H1 (cell line): ENCODE measurements around the gene SH3BP2. TPM values are rescaled to one million over a fixed set of nuclear protein-coding genes. Genes with fewer than 3 reads are reported as not detected.

Source experiments
- CTCF ChIA-PET: fragments of 300-600 bp; sonication (Branson Sonifier 250); formaldehyde crosslinking; loops from one replicate; lab custom pipeline; 2021; ENCODE audit not compliant: partially characterized antibody; lab: Charles Lee
- POLR2A ChIA-PET: fragments of 300-600 bp; sonication (Branson Sonifier 250); formaldehyde crosslinking; loops from one replicate; lab custom pipeline; 2021; ENCODE audit warnings: inconsistent platforms; ENCODE audit not compliant: partially characterized antibody; lab: Charles Lee
- DNase-seq, 2 experiments: peaks; one replicate each; pipeline versions ENCODE4 v3.0.0 to v3.0.0-alpha.2; 2010 to 2022; ENCODE audit warnings: low spot score in 2 of 2, low read depth in 1 of 2, mixed read lengths in 1 of 2
- FAIRE-seq: peaks from 2 replicates; lab custom pipeline; 2011; peaks lifted over from hg19 to GRCh38; lab: Jason Lieb, UNC
- H2AFZ ChIP-seq: 2 replicates; pipeline ENCODE4 v1.8.1; 2012; ENCODE audit warnings: low read length, inconsistent platforms
- H2AK5ac ChIP-seq: 2 replicates; pipeline ENCODE4 v1.6.1; 2013; ENCODE audit warnings: low read depth, low read length
- H2BK120ac ChIP-seq: replicated peaks from 2 replicates; pipeline ENCODE3; 2013; ENCODE audit warnings: low read depth, low read length, inconsistent platforms
- H2BK12ac ChIP-seq: 2 replicates; pipeline ENCODE4 v1.6.1; 2013; ENCODE audit warnings: low read depth, low read length
- H2BK15ac ChIP-seq: 2 replicates; pipeline ENCODE4 v1.6.1; 2013; ENCODE audit warnings: low read length
- H2BK20ac ChIP-seq: 2 replicates; pipeline ENCODE4 v1.6.1; 2013; ENCODE audit warnings: low read length
- H2BK5ac ChIP-seq: 2 replicates; pipeline ENCODE4 v1.6.1; 2013; ENCODE audit warnings: low read depth, low read length
- H3K14ac ChIP-seq: 2 replicates; pipeline ENCODE4 v1.6.1; 2013; ENCODE audit warnings: inconsistent platforms; ENCODE audit not compliant: insufficient read length
- H3K18ac ChIP-seq: 2 replicates; pipeline ENCODE4 v1.6.1; 2013; ENCODE audit warnings: low read length; ENCODE audit errors: extremely low read depth
- H3K23ac ChIP-seq: 2 replicates; pipeline ENCODE4 v1.6.1; 2013; ENCODE audit warnings: inconsistent platforms; ENCODE audit not compliant: insufficient read length
- H3K23me2 ChIP-seq: 2 replicates; pipeline ENCODE4 v1.6.1; 2013; ENCODE audit warnings: low read depth, low read length
- H3K27ac ChIP-seq: 2 replicates; pipeline ENCODE4 v1.6.1; 2011; ENCODE audit warnings: low read depth, low read length, inconsistent platforms
- H3K27me3 ChIP-seq, 4 experiments: replicated peaks in 1 of 4; 1 replicate in 1 of 4; 2 replicates in 3 of 4; pipeline versions ENCODE4 v1.6.1 to v1.8.1; 2011 to 2013; ENCODE audit warnings: low read length in 3 of 4, mild to moderate bottlenecking in 3 of 4, inconsistent platforms in 2 of 4, mixed read lengths in 2 of 4, moderate library complexity in 1 of 4; ENCODE audit not compliant: control insufficient read depth in 3 of 4, insufficient read depth in 3 of 4; ENCODE audit errors: extremely low read depth in 1 of 4
- H3K36me3 ChIP-seq, 4 experiments: 2 replicates each; pipeline versions ENCODE4 v1.6.1 to v1.8.1; 2011 to 2013; ENCODE audit warnings: mild to moderate bottlenecking in 4 of 4, low read length in 3 of 4, moderate library complexity in 2 of 4, control low read depth in 1 of 4, inconsistent platforms in 1 of 4; ENCODE audit not compliant: insufficient read depth in 4 of 4, control insufficient read depth in 2 of 4
- H3K4ac ChIP-seq: replicated peaks from 2 replicates; pipeline ENCODE3; 2013; ENCODE audit warnings: low read length, low read depth, mixed read lengths, inconsistent platforms; ENCODE audit not compliant: insufficient read length
- H3K4me1 ChIP-seq, 4 experiments: replicated peaks in 1 of 4; 1 replicate in 1 of 4; 2 replicates in 3 of 4; pipeline versions ENCODE4 v1.6.1 to v1.8.1; 2011 to 2013; ENCODE audit warnings: low read length in 3 of 4, inconsistent platforms in 2 of 4, mixed read lengths in 1 of 4; ENCODE audit not compliant: insufficient read depth in 4 of 4, control insufficient read depth in 3 of 4
- H3K4me2 ChIP-seq, 2 experiments: 2 replicates each; pipeline versions ENCODE4 v1.6.1 to v1.8.1; 2011 to 2013; ENCODE audit warnings: low read depth in 2 of 2, low read length in 2 of 2, control low read depth in 1 of 2, inconsistent platforms in 1 of 2, mild to moderate bottlenecking in 1 of 2; ENCODE audit not compliant: insufficient read depth in 1 of 2
- H3K4me3 ChIP-seq, 4 experiments: fragments of 200-600, 300-600 bp in 1 of 4; sonication (generic), shearing (Covaris generic), sonication (Bioruptor Twin) in 1 of 4; 2 replicates each; pipeline versions ENCODE4 v1.5.1 to v1.8.1; 2011 to 2016; ENCODE audit warnings: low read length in 4 of 4, low read depth in 3 of 4, control low read depth in 2 of 4, inconsistent platforms in 2 of 4, mild to moderate bottlenecking in 2 of 4, mixed read lengths in 1 of 4, moderate library complexity in 1 of 4; ENCODE audit not compliant: insufficient read depth in 2 of 4; ENCODE audit errors: extremely low read depth in 1 of 4
- H3K56ac ChIP-seq: replicated peaks from 2 replicates; pipeline ENCODE3; 2013; ENCODE audit warnings: low read depth, mild to moderate bottlenecking, mixed read lengths, low read length, inconsistent platforms; ENCODE audit not compliant: insufficient read length
- H3K79me1 ChIP-seq: 2 replicates; pipeline ENCODE4 v1.6.1; 2013; ENCODE audit warnings: low read depth, low read length, control low read depth
- H3K79me2 ChIP-seq, 2 experiments: 2 replicates each; pipeline versions ENCODE4 v1.6.1 to v1.8.1; 2012 to 2013; ENCODE audit warnings: low read length in 2 of 2, mild to moderate bottlenecking in 2 of 2, inconsistent platforms in 1 of 2; ENCODE audit not compliant: insufficient read depth in 2 of 2, control insufficient read depth in 1 of 2
- H3K9ac ChIP-seq, 4 experiments: replicated peaks in 1 of 4; 1 replicate in 1 of 4; 2 replicates in 3 of 4; pipeline versions ENCODE4 v1.6.1 to v1.8.1; 2011 to 2013; ENCODE audit warnings: low read depth in 3 of 4, low read length in 3 of 4, control low read depth in 2 of 4, mild to moderate bottlenecking in 2 of 4, moderate library complexity in 2 of 4, inconsistent platforms in 1 of 4; ENCODE audit errors: extremely low read depth in 1 of 4
- H3K9me3 ChIP-seq, 2 experiments: 2 replicates each; pipeline versions ENCODE4 v1.6.1 to v1.8.1; 2012 to 2013; ENCODE audit warnings: mild to moderate bottlenecking in 2 of 2, moderate library complexity in 2 of 2, control low read depth in 1 of 2, inconsistent platforms in 1 of 2, low read depth in 1 of 2, low read length in 1 of 2, mixed read lengths in 1 of 2; ENCODE audit not compliant: insufficient read depth in 2 of 2
- H4K20me1 ChIP-seq, 2 experiments: replicated peaks in 1 of 2; 2 replicates each; pipeline versions ENCODE3 to v1.8.1; 2011 to 2013; ENCODE audit warnings: inconsistent platforms in 2 of 2, low read length in 2 of 2, mild to moderate bottlenecking in 1 of 2; ENCODE audit not compliant: insufficient read depth in 2 of 2, control insufficient read depth in 1 of 2
- H4K5ac ChIP-seq: 2 replicates; pipeline ENCODE4 v1.6.1; 2013; ENCODE audit warnings: low read length, low read depth, mixed read lengths, inconsistent platforms; ENCODE audit not compliant: insufficient read length
- H4K8ac ChIP-seq: 2 replicates; pipeline ENCODE4 v1.8.0; 2013; ENCODE audit warnings: mild to moderate bottlenecking, moderate library complexity, low read length, inconsistent platforms; ENCODE audit not compliant: insufficient read depth; ENCODE audit errors: extremely low read depth
- H4K91ac ChIP-seq: replicated peaks from 2 replicates; pipeline ENCODE3; 2013; ENCODE audit warnings: low read length, mixed read lengths, inconsistent platforms; ENCODE audit not compliant: insufficient read length
- ASH2L ChIP-seq: fragments of 200-600, 300-600 bp; sonication (generic); IDR thresholded peaks from one replicate; pipeline ENCODE4 v1.7.1; 2017; ENCODE audit warnings: low read length
- BCL11A ChIP-seq, 2 experiments: IDR thresholded peaks; one replicate each; pipeline ENCODE4 v1.6.1; 2011; ENCODE audit warnings: low read depth in 2 of 2, low read length in 2 of 2, mild to moderate bottlenecking in 2 of 2
- E2F6 ChIP-seq: IDR thresholded peaks from 2 replicates; pipeline ENCODE4 v1.6.1; 2012; ENCODE audit warnings: inconsistent platforms
- EGR1 ChIP-seq: IDR thresholded peaks from 2 replicates; pipeline ENCODE4 v1.6.1; 2011; ENCODE audit warnings: low read depth, low read length, borderline replicate concordance
- MAFK ChIP-seq: IDR thresholded peaks from 2 replicates; pipeline ENCODE4 v1.6.1; 2012; ENCODE audit warnings: low read depth, mild to moderate bottlenecking, improper control_type of control experiment, low read length
- MAX ChIP-seq: IDR thresholded peaks from 2 replicates; pipeline ENCODE4 v1.6.1; 2012; ENCODE audit warnings: inconsistent platforms
- SRF ChIP-seq: IDR thresholded peaks from 2 replicates; pipeline ENCODE4 v1.6.1; 2011; ENCODE audit warnings: mild to moderate bottlenecking, low read depth, low read length, moderate library complexity
- TBP ChIP-seq: IDR thresholded peaks from 2 replicates; pipeline ENCODE4 v1.6.1; 2011; ENCODE audit warnings: low read depth, low read length, improper control_type of control experiment
- ZNF274 ChIP-seq: IDR thresholded peaks from 2 replicates; pipeline ENCODE4 v1.7.0; 2012; ENCODE audit warnings: low read length, borderline replicate concordance; ENCODE audit errors: extremely low read depth
- WGBS, 2 experiments: shearing (Covaris generic) in 1 of 2; methylation state at CpG; one replicate each; pipeline versions ENCODE4 v1.1.6 to v1.1.7; 2013 to 2015; ENCODE audit warnings: low lambda C conversion rate in 2 of 2, mixed read lengths in 2 of 2, inconsistent platforms in 1 of 2, low coverage in 1 of 2, missing lambda C conversion rate in 1 of 2; ENCODE audit not compliant: insufficient replicate concordance in 2 of 2, insufficient coverage in 1 of 2, insufficient read length in 1 of 2; ENCODE audit errors: extremely low coverage in 1 of 2, missing lambda C conversion rate in 1 of 2; 5-methylcytosine and 5-hydroxymethylcytosine counted together
- polyA plus RNA-seq, 7 experiments: library from polyadenylated mRNA; depleted of rRNA in 3 of 7; stranded (reverse) in 5 of 7; unstranded in 2 of 7; fragments of >200 nt in 5 of 7; fragments of 200-250 nt in 2 of 7; gene quantifications; 1 replicate in 5 of 7; 2 replicates in 1 of 7; 4 replicates in 1 of 7; pipeline versions ENCODE4 v1.2.1 to v1.2.3, GENCODE V29; 2011 to 2013; ENCODE audit warnings: missing spikeins in 2 of 7, mixed read lengths in 2 of 7
- total RNA-seq: library from RNA; stranded (reverse); fragmentation: NEBNext Ultra II Directional; extraction: Animal tissue kit (Norgen Biotek cat#: 25700); gene quantifications from 2 replicates; pipeline ENCODE4 v1.2.1, GENCODE V29; 2021

Gene SH3BP2
- total and polyA plus RNA-seq, 2 of the 8 experiments (the other 6 are each of a cell fraction or from before 2014, with no cell fraction given): 27.4 to 31.4 TPM

GRCh38 chr4:2828758-2829181 lies 35.9 kb downstream of the SH3BP2 start:
- Histone ChIP-seq H3K9ac (no peak overlapping the region), H2BK120ac (no peak overlapping the region), H3K27me3 (no peaks in the 10 kb centered on the region), H3K36me3 (peaks cover 0 to 55% (median 39%) of the 10 kb centered on the region in 4 experiments), H3K18ac (no peak overlapping the region), H2BK12ac (no peak overlapping the region), H2AK5ac (no peak overlapping the region), H3K14ac (no peak overlapping the region), H3K79me2 (no peaks in the 10 kb centered on the region), H3K4me2 (no peak overlapping the region), H3K9me3 (no peaks in the 10 kb centered on the region), H3K23me2 (no peaks in the 10 kb centered on the region), H2AFZ (no peak overlapping the region), H3K4ac (no peak overlapping the region), H3K27ac (no peak overlapping the region), H3K4me3 (no peak overlapping the region), H4K91ac (no peak overlapping the region), H2BK5ac (no peak overlapping the region; the same call in 1 of the 2 replicates), H3K23ac (no peak overlapping the region), H4K8ac (no peak overlapping the region), H3K56ac (no peak overlapping the region), H3K4me1 (no peaks in the 10 kb centered on the region), H3K79me1 (no peaks in the 10 kb centered on the region), H4K20me1 (peaks cover 0 to 19% of the 10 kb centered on the region in 2 experiments), H2BK20ac (no peak overlapping the region), H4K5ac (no peak overlapping the region), H2BK15ac (no peak overlapping the region)
- 90% methylated on average over 17 of the region's 17 CpGs; no CpG with 5 or more reads in 1 of the 2 experiments for WGBS, 2 experiments
- CTCF ChIA-PET: interaction anchor here (1.3 kb wide), 1 partner anchor 17 kb away, joined by 3 read pairs; no protein-coding TSS in a partner anchor
- FAIRE-seq (no peak), DNase-seq (no peak)
- POLR2A ChIA-PET: interaction anchor here (1.1 kb wide), 1 partner anchor 11 kb away, joined by 4 read pairs; no protein-coding TSS in a partner anchor
- TF ChIP-seq ASH2L (no peak), SRF (no peak), BCL11A (IDR thresholded peaks at IDR 0.05; ENCODE audit: low read depth in 2 of 2, low read length in 2 of 2) (no peak), ZNF274 (no peak), E2F6 (no peak), TBP (no peak), MAFK (no peak), EGR1 (no peak), MAX (no peak)
